WTC11 (cell line): Measurements from ENCODE around the gene PLEKHH1. TPM values are rescaled to one million over a fixed set of nuclear protein-coding genes. Genes with fewer than 3 reads are reported as not detected.
A peak's percentile ranks its signal among the peaks of the same experiment; 100 is the strongest.

Experiments used
- ATAC-seq: fragments of 200-7000 bp; cut with Tn5 transposase; 2 replicates; pipeline ENCODE4 v1.10.0; 2021; ENCODE audit warnings: mild to moderate bottlenecking, moderate library complexity
- CTCF ChIA-PET: fragments of 300-600 bp; sonication (Branson Sonifier 250); formaldehyde crosslinking; loops from one replicate; lab custom pipeline; 2021; ENCODE audit warnings: antibody characterized with exemption; lab: Charles Lee
- POLR2A ChIA-PET: fragments of 350-600 bp; sonication (Branson Sonifier 250); formaldehyde crosslinking; loops from one replicate; lab custom pipeline; 2021; ENCODE audit warnings: antibody characterized with exemption; lab: Charles Lee
- DNase-seq: peaks from one replicate; pipeline ENCODE4 v3.0.0; 2021; ENCODE audit warnings: low spot score
- H3K27ac Mint-ChIP-seq: 2 replicates; pipeline ENCODE4 v1.8.0; 2021; ENCODE audit warnings: mixed read lengths
- H3K27me3 Mint-ChIP-seq: 2 replicates; pipeline ENCODE4 v1.8.0; 2021; ENCODE audit warnings: low read depth, mild to moderate bottlenecking, moderate library complexity, mixed read lengths
- H3K36me3 Mint-ChIP-seq: 2 replicates; pipeline ENCODE4 v1.8.0; 2021; ENCODE audit warnings: mixed read lengths
- H3K4me1 Mint-ChIP-seq: 2 replicates; pipeline ENCODE4 v1.8.0; 2022; ENCODE audit warnings: mixed read lengths
- H3K4me3 Mint-ChIP-seq: 2 replicates; pipeline ENCODE4 v1.8.0; 2021; ENCODE audit warnings: mild to moderate bottlenecking, moderate library complexity, mixed read lengths
- H3K9me3 Mint-ChIP-seq: 2 replicates; pipeline ENCODE4 v1.8.0; 2021; ENCODE audit warnings: mixed read lengths
- AFF4 ChIP-seq: sonication (generic); formaldehyde crosslinking; IDR thresholded peaks from 2 replicates; pipeline ENCODE4 v1.8.1; 2023; ENCODE audit warnings: mild to moderate bottlenecking, missing genetic modification reagents, borderline replicate concordance
- CBFB ChIP-seq: sonication (generic); formaldehyde crosslinking; IDR thresholded peaks from 2 replicates; pipeline ENCODE4 v1.8.1; 2022; ENCODE audit warnings: mild to moderate bottlenecking, low read depth, missing genetic modification reagents
- HMGXB4 ChIP-seq: sonication (generic); formaldehyde crosslinking; IDR thresholded peaks from 2 replicates; pipeline ENCODE4 v1.8.1; 2023; ENCODE audit warnings: mild to moderate bottlenecking, moderate library complexity, missing genetic modification reagents
- IRF1 ChIP-seq: sonication (generic); formaldehyde crosslinking; IDR thresholded peaks from 2 replicates; pipeline ENCODE4 v1.8.0; 2023; ENCODE audit warnings: missing genetic modification reagents
- JAZF1 ChIP-seq: fragments of 250-450 bp; sonication (Bioruptor Pico); IDR thresholded peaks from 2 replicates; pipeline ENCODE4 v1.9.0; 2021; ENCODE audit warnings: moderate library complexity, mild to moderate bottlenecking, inconsistent platforms
- KAT7 ChIP-seq: sonication (generic); formaldehyde crosslinking; IDR thresholded peaks from 2 replicates; pipeline ENCODE4 v1.8.1; 2023; ENCODE audit warnings: missing genetic modification reagents, mild to moderate bottlenecking, borderline replicate concordance
- MLX ChIP-seq: sonication (generic); formaldehyde crosslinking; IDR thresholded peaks from 2 replicates; pipeline ENCODE4 v1.8.1; 2023; ENCODE audit warnings: mild to moderate bottlenecking, missing genetic modification reagents, moderate library complexity
- NR1H2 ChIP-seq: sonication (generic); formaldehyde crosslinking; IDR thresholded peaks from 2 replicates; pipeline ENCODE4 v1.9.0; 2021; ENCODE audit warnings: mild to moderate bottlenecking, moderate library complexity, missing genetic modification reagents
- RORB ChIP-seq: fragments of 250-450 bp; sonication (Bioruptor Pico); IDR thresholded peaks from 2 replicates; pipeline ENCODE4 v1.9.0; 2021; ENCODE audit warnings: mild to moderate bottlenecking
- SMAD3 ChIP-seq: sonication (generic); formaldehyde crosslinking; IDR thresholded peaks from 2 replicates; pipeline ENCODE4 v1.8.0; 2022; ENCODE audit warnings: missing genetic modification reagents, mild to moderate bottlenecking, borderline replicate concordance
- SMAD4 ChIP-seq: sonication (generic); formaldehyde crosslinking; IDR thresholded peaks from 2 replicates; pipeline ENCODE4 v1.8.0; 2022; ENCODE audit warnings: mild to moderate bottlenecking, missing genetic modification reagents
- TEAD1 ChIP-seq: sonication (generic); formaldehyde crosslinking; IDR thresholded peaks from 2 replicates; pipeline ENCODE4 v1.8.0; 2022; ENCODE audit warnings: mild to moderate bottlenecking, missing genetic modification reagents
- ZNF416 ChIP-seq: fragments of 250-450 bp; sonication (Bioruptor Pico); IDR thresholded peaks from 2 replicates; pipeline ENCODE4 v1.9.0; 2021; ENCODE audit warnings: mild to moderate bottlenecking, inconsistent platforms
- total RNA-seq: library from RNA; stranded (reverse); gene quantifications from 3 replicates; pipeline ENCODE4 v1.2.3, GENCODE V29; 2021

The PLEKHH1 gene
- total RNA-seq, 1 experiment from 2014 or later = 48.3 TPM

GRCh38 chr14:67483579-67484285 lies 49.4 kb upstream of the PLEKHH1 start (continued):
- TF ChIP-seq HMGXB4 (CRISPR knock-in tag) (no peak), SMAD4 (CRISPR knock-in tag) (no peak), AFF4 (CRISPR knock-in tag) (no peak), SMAD3 (CRISPR knock-in tag) (no peak), IRF1 (CRISPR knock-in tag) (no peak)
- TF ChIP-seq, all 79 proteins: peak for 0

GRCh38 chr14:67485501-67486095 lies 47.5 kb upstream of the PLEKHH1 start:
- no peak for DNase-seq
- H3K27ac Mint-ChIP-seq = no peak overlapping the region
- peaks cover 2% of the 10 kb centered on the region for H3K4me1 Mint-ChIP-seq
- no peaks in the 10 kb centered on the region for H3K9me3 Mint-ChIP-seq
- H3K36me3 Mint-ChIP-seq = 0 out of 2 replicates have a peak, but pooled peaks cover 3% of the 10 kb centered on the region
- H3K27me3 Mint-ChIP-seq = no peaks in the 10 kb centered on the region
- CTCF ChIA-PET = interaction anchor here (0.7 to 1.3 kb wide), 12 partner anchors 13 to 218 kb away, joined by 3 to 7 read pairs (median 4); no protein-coding TSS in a partner anchor
- H3K4me3 Mint-ChIP-seq = no peak overlapping the region
- TF ChIP-seq RORB (CRISPR knock-in tag) (no peak), NR1H2 (CRISPR knock-in tag) (no peak)
- peak; percentile 53 for ATAC-seq
- POLR2A ChIA-PET = no interaction called here

- no peak overlapping the region for H3K27ac Mint-ChIP-seq
- H3K27me3 Mint-ChIP-seq = no peaks in the 10 kb centered on the region
- no peak for TF ChIP-seq MLX
- TF ChIP-seq CBFB (CRISPR knock-in tag) = no peak
- no peak for TF ChIP-seq KAT7 (CRISPR knock-in tag)
- no peak for TF ChIP-seq ZNF416
- TF ChIP-seq TEAD1 = no peak
- TF ChIP-seq JAZF1 (CRISPR knock-in tag) = no peak
- DNase-seq = no peak
- CTCF ChIA-PET = interaction anchor here (1.5 kb wide), 1 partner anchor 59 kb away, joined by 6 read pairs; no protein-coding TSS in a partner anchor
- H3K4me3 Mint-ChIP-seq = no peak overlapping the region
- 0 out of 2 replicates have a peak, but pooled peaks cover 3% of the 10 kb centered on the region for H3K36me3 Mint-ChIP-seq
- H3K9me3 Mint-ChIP-seq = no peaks in the 10 kb centered on the region
- peaks cover 15% of the 10 kb centered on the region for H3K4me1 Mint-ChIP-seq
- no peak for ATAC-seq
- POLR2A ChIA-PET = no interaction called here
These were observed 46.2 kb upstream of the PLEKHH1 start for GRCh38 chr14:67486890-67487289.
